Cardiac fibroblast (primary cell): Measurements from ENCODE around the gene SLC35F1.

Experiments used
- DNase-seq, 2 donors: peaks; one replicate each; pipeline versions ENCODE4 v3.0.0 to v3.0.0-alpha.2; 2010; ENCODE audit warnings: low read depth in 2 of 2
- H3K4me3 ChIP-seq, 2 donors: replicated peaks in 1 of 2; 1 replicate in 1 of 2; 2 replicates in 1 of 2; pipeline ENCODE4 v1.5.1; 2011; ENCODE audit warnings: low read depth in 2 of 2, low read length in 2 of 2, mild to moderate bottlenecking in 2 of 2, moderate library complexity in 1 of 2
- TF ChIP-seq, protein P1 (sequence below): IDR thresholded peaks from one replicate; pipeline ENCODE4 v1.5.1; 2011; ENCODE audit warnings: low read depth, mild to moderate bottlenecking, low read length, inconsistent platforms

SLC35F1 gene

DNA sequence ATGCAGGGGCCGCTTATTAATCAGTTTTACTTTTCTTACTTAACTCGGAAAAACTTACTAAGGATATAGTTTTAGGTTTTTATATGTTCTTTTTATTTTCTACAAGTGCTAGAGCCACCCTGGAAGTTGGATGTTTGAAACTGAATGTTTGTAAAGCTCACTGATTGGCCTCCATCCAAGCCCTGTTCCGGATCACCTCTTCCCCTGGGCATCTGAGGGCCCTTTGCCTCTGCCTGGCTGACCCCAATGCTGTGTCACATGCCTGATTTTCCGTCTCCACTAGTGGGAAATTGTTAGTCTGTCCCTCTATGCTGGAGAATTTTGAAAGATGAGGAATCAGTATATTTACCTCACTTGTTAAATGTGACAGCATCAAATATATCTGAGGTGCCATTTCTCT is 79.3 kb downstream of the SLC35F1 start:
- TF ChIP-seq, protein P1, sequence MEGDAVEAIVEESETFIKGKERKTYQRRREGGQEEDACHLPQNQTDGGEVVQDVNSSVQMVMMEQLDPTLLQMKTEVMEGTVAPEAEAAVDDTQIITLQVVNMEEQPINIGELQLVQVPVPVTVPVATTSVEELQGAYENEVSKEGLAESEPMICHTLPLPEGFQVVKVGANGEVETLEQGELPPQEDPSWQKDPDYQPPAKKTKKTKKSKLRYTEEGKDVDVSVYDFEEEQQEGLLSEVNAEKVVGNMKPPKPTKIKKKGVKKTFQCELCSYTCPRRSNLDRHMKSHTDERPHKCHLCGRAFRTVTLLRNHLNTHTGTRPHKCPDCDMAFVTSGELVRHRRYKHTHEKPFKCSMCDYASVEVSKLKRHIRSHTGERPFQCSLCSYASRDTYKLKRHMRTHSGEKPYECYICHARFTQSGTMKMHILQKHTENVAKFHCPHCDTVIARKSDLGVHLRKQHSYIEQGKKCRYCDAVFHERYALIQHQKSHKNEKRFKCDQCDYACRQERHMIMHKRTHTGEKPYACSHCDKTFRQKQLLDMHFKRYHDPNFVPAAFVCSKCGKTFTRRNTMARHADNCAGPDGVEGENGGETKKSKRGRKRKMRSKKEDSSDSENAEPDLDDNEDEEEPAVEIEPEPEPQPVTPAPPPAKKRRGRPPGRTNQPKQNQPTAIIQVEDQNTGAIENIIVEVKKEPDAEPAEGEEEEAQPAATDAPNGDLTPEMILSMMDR: no peak
- no peak for DNase-seq
- no peak overlapping the region for H3K4me3 ChIP-seq

DNA sequence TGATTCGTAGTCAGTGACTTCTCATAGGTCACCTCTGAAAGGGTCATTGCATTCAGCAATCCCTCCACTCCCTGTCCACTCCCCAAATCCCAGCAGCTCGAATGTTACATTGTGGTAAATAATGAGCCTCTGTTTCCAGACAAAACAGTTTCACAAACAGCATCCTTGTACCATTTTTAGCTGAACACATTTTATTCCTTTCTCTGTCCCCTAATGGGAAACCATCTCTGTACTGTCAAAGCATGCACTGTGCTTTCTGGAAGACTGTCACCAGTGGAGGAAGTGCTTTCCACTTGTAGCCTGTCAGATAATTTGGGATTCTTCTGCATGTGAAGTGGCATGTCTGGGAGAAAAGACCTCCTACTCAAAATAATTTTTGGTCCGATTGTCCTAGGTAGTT is 82.0 kb downstream of the SLC35F1 start:
- no peak overlapping the region for H3K4me3 ChIP-seq
- no peak for DNase-seq
- TF ChIP-seq, protein P1: no peak

DNA sequence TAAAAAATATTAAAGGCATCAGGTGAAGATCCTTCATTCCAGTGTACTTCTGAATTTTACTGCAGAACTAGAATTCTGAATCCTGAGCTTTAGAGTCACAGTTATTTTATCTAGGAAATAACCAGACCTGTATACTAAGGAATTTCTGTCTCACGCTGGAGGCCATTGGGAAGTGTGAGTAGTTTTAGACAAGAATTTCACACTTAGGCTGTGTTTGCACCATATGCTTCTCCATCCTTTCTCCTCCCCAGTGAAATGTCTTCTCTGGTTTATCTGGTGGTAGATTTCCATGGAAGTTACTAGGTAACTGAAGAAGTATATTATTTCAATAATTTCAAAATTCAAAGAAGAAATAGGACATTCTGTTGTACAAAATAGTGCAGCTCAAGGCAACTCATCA is 83.1 kb downstream of the SLC35F1 start:
- no peak overlapping the region for H3K4me3 ChIP-seq
- TF ChIP-seq, protein P1: no peak
- DNase-seq: no peak

DNA sequence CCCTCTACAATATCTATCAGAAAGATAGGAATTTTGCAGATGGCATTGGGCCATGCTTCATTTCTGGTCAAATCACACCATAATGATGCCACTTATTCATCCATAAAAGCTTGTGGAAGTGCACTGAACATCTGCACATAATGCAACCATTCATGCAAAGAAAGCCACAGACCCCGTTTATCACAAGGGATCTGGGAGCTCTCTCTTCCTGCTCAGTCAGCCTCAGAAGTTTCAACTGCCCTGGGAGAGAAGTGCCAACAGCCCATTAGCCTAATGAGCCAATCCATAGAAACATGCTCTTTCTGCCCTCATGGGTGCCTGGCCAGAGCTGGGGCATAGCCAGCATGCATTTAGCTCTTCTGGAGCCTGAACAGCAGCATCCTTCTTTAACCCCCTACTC is 85.8 kb downstream of the SLC35F1 start:
- TF ChIP-seq, protein P1: no peak
- no peak overlapping the region for H3K4me3 ChIP-seq
- DNase-seq: no peak

DNA sequence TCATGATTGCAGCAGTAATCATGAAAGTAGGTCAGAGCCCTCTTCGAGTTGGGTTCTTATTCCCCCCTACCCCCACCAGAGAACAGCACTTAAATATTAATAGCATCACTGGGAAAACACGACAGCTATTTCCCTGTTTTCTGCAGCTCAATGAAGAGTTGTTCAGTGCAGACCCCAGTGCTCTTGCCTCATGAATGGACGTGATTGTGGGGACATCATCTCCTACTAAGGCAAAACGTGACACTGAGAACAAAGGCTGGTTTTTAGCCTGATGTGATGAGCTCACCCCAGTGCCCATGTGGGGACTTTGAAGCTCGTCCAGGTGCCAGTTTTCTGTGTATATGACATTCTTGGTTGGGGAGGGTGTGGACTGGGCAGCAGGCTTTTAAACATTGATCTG is 105.9 kb downstream of the SLC35F1 start:
- TF ChIP-seq, protein P1: no peak
- no peak overlapping the region for H3K4me3 ChIP-seq
- DNase-seq: no peak

DNA sequence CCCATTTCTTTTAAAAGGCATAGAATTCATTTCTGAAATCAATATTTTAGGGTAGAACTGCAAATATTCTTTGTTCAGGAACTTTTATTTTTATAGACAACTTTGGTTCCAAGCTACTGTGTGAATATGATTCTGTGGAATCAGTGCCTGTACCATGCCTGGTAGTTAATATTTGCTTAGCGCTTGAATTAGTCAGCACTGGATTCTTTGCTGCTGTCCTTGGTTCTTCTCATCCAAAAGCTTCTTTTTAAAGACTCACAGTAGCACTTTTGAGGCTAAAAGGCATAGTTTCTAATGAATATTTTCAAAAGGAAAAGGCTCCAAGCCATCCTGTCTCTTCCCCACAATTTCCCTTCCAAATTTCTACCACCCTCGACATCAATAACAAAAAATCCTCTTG is 109.5 kb downstream of the SLC35F1 start:
- no peak for DNase-seq
- H3K4me3 ChIP-seq: no peak overlapping the region
- TF ChIP-seq, protein P1: no peak

DNA sequence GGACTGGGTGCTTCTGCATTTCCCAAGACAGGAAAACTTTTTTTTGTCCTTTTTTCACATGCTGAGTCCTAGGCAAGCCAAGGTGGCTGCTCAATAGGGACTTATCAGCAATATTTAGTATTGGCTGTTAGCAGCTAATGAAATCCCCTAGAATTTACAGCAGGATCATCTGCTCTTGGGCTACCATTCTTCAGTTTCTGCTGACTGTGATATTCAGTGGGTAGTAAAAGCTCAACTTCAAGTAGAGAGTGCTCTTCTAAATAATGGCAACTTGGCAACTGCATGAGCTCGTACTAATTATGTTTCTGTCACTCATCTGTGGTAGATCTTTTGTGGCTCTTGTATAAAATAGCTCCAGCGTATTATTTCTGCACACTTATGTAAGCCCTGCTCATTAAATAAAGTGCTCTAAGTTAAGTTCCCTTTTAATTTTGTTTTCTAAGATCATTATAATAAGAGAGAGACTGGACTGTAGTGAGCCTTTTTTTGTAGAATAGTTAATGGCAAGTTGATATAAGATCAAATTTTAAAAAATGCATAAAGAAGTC is 110.3 kb downstream of the SLC35F1 start:
- no peak overlapping the region for H3K4me3 ChIP-seq
- no peak for DNase-seq
- TF ChIP-seq, protein P1: no peak
